Neural progenitor cell (in vitro differentiated cells): ENCODE data around the gene LSM2. TPM values are rescaled to one million over a fixed set of nuclear protein-coding genes. Genes with fewer than 3 reads are reported as not detected.

Source experiments
- DNase-seq: peaks from one replicate; pipeline ENCODE4 v3.0.0-alpha.2; 2016; ENCODE audit warnings: low spot score
- H2AFZ ChIP-seq: fragments of 200-600 bp; sonication (generic); replicated peaks from 2 replicates; pipeline ENCODE4 v1.6.1; 2016; ENCODE audit warnings: antibody characterized with exemption
- H3F3A ChIP-seq: fragments of 200-600 bp; sonication (generic); 2 replicates; pipeline ENCODE4 v1.6.1; 2016; ENCODE audit warnings: antibody characterized with exemption, low read depth
- H3K27ac ChIP-seq: fragments of 200-600 bp; sonication (generic); 2 replicates; pipeline ENCODE4 v1.5.1; 2016; ENCODE audit warnings: mild to moderate bottlenecking
- H3K27me3 ChIP-seq: fragments of 200-600 bp; sonication (generic); 2 replicates; pipeline ENCODE4 v1.6.1; 2016; ENCODE audit warnings: mild to moderate bottlenecking, moderate library complexity
- H3K36me3 ChIP-seq: fragments of 200-600 bp; sonication (generic); 2 replicates; pipeline ENCODE4 v1.5.1; 2016
- H3K4me1 ChIP-seq: fragments of 200-600 bp; sonication (generic); 2 replicates; pipeline ENCODE4 v1.6.1; 2016; ENCODE audit warnings: mixed run types
- H3K4me2 ChIP-seq: fragments of 200-600 bp; sonication (generic); 2 replicates; pipeline ENCODE4 v1.6.1; 2016
- H3K4me3 ChIP-seq: fragments of 200-600 bp; sonication (generic); 2 replicates; pipeline ENCODE4 v1.5.1; 2016
- H3K79me2 ChIP-seq: fragments of 200-600 bp; sonication (generic); 2 replicates; pipeline ENCODE4 v1.6.1; 2016; ENCODE audit warnings: low read depth
- H3K9ac ChIP-seq: fragments of 200-600 bp; sonication (generic); 2 replicates; pipeline ENCODE4 v1.6.1; 2016
- H3K9me3 ChIP-seq: fragments of 200-600 bp; sonication (generic); 2 replicates; pipeline ENCODE4 v1.5.1; 2016; ENCODE audit warnings: low read depth
- H4K20me1 ChIP-seq: fragments of 200-600 bp; sonication (generic); 2 replicates; pipeline ENCODE4 v1.6.1; 2016; ENCODE audit warnings: low read depth
- H3K27ac Mint-ChIP-seq: 3 replicates; pipeline ENCODE4 v1.8.0; 2021; ENCODE audit warnings: mixed read lengths
- H3K27me3 Mint-ChIP-seq: 2 replicates; pipeline ENCODE4 v1.8.0; 2022; ENCODE audit warnings: low read depth, mild to moderate bottlenecking, inconsistent platforms, moderate library complexity, mixed read lengths; ENCODE audit not compliant: insufficient read depth
- H3K36me3 Mint-ChIP-seq: 3 replicates; pipeline ENCODE4 v1.8.0; 2021; ENCODE audit warnings: mixed read lengths
- H3K4me1 Mint-ChIP-seq: 3 replicates; pipeline ENCODE4 v1.8.0; 2021; ENCODE audit warnings: mixed read lengths
- H3K4me3 Mint-ChIP-seq: 3 replicates; pipeline ENCODE4 v1.8.0; 2021; ENCODE audit warnings: mild to moderate bottlenecking, moderate library complexity, mixed read lengths
- H3K9me3 Mint-ChIP-seq: 3 replicates; pipeline ENCODE4 v1.8.0; 2020; ENCODE audit warnings: mixed read lengths
- EZH2 ChIP-seq: fragments of 200-600 bp; sonication (generic); IDR thresholded peaks from 2 replicates; pipeline ENCODE4 v1.6.1; 2017; ENCODE audit warnings: antibody characterized with exemption, mild to moderate bottlenecking, moderate library complexity
- EZH2phosphoT487 ChIP-seq: fragments of 200-600 bp; sonication (generic); IDR thresholded peaks from 2 replicates; pipeline ENCODE4 v1.6.1; 2017; ENCODE audit warnings: antibody characterized with exemption
- total RNA-seq: library from RNA; depleted of rRNA; stranded (reverse); fragments of >200 nt; gene quantifications from 2 replicates; pipeline ENCODE4 v1.2.3, GENCODE V29; 2015; ENCODE audit warnings: low replicate concordance
- TF ChIP-seq, protein P1 (sequence below): fragments of 200-600 bp; sonication (generic); IDR thresholded peaks from 2 replicates; pipeline ENCODE4 v1.5.1; 2017; ENCODE audit warnings: antibody characterized with exemption, mild to moderate bottlenecking

LSM2 gene
- total RNA-seq, 1 donor from 2014 or later: 105 TPM

DNA sequence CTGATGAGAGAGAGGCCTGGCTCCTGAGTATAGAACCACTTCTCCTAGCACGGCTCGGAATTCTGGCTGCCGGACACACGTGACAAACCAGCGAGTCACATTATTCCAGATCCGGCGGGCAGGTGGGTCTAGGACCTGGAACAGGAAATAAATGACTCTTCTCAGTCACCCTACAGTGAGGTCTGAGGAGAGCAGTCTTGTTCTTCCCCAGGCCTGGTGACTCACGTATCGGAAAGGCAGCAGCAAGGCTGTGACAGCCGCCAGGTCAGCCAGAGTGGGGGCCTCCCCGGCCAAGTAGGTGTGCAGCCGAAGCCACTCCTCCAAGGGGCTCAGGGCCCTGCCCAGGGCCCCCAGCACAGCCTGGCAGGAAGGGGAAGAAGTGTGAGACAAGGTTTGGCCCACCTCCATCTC lies 14.0 kb downstream of the LSM2 start:
- no peak overlapping the region for H3K27ac Mint-ChIP-seq
- Histone ChIP-seq H2AFZ (no peak overlapping the region), H3K79me2 (peaks cover 22% of the 10 kb centered on the region), H3K4me1 (peaks cover 7% of the 10 kb centered on the region), H3K36me3 (peaks cover 4% of the 10 kb centered on the region), H3K4me2 (no peak overlapping the region), H3F3A (peaks cover 32% of the 10 kb centered on the region), H4K20me1 (no peaks in the 10 kb centered on the region), H3K27ac (no peak overlapping the region), H3K27me3 (no peaks in the 10 kb centered on the region), H3K9ac (no peak overlapping the region), H3K9me3 (no peaks in the 10 kb centered on the region), H3K4me3 (no peak overlapping the region)
- no peak for DNase-seq
- peaks cover 12% of the 10 kb centered on the region for H3K36me3 Mint-ChIP-seq
- no peaks in the 10 kb centered on the region for H3K27me3 Mint-ChIP-seq
- peaks cover 16% of the 10 kb centered on the region for H3K4me1 Mint-ChIP-seq
- no peaks in the 10 kb centered on the region for H3K9me3 Mint-ChIP-seq
- TF ChIP-seq EZH2 (no peak), EZH2phosphoT487 (no peak)
- TF ChIP-seq, protein P1, sequence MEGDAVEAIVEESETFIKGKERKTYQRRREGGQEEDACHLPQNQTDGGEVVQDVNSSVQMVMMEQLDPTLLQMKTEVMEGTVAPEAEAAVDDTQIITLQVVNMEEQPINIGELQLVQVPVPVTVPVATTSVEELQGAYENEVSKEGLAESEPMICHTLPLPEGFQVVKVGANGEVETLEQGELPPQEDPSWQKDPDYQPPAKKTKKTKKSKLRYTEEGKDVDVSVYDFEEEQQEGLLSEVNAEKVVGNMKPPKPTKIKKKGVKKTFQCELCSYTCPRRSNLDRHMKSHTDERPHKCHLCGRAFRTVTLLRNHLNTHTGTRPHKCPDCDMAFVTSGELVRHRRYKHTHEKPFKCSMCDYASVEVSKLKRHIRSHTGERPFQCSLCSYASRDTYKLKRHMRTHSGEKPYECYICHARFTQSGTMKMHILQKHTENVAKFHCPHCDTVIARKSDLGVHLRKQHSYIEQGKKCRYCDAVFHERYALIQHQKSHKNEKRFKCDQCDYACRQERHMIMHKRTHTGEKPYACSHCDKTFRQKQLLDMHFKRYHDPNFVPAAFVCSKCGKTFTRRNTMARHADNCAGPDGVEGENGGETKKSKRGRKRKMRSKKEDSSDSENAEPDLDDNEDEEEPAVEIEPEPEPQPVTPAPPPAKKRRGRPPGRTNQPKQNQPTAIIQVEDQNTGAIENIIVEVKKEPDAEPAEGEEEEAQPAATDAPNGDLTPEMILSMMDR: no peak
- no peak overlapping the region for H3K4me3 Mint-ChIP-seq

DNA sequence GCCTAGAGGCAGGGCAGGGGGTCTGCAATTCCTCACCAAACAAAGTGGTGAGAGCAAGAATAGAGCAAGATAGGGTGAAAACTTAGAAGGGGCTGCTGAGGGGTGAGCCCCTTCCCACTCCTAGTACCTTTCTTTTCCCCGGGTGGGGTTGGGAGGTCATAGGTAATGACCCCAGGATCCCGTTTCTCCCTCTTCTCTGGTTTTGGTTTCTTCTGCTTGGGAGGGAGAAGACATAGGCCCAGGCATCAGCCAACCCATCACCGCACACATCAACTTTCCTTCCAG lies 14.7 kb downstream of the LSM2 start:
- Histone ChIP-seq H4K20me1 (no peaks in the 10 kb centered on the region), H3K9ac (no peak overlapping the region)

GRCh38 chr6:31791324-31792089 lies 15.3 kb downstream of the LSM2 start:
- peak overlapping the region; percentile 43 for H3K27ac Mint-ChIP-seq
- DNase-seq: peak; percentile 82
- TF ChIP-seq EZH2phosphoT487: no peak
- TF ChIP-seq, protein P1: peak; percentile 67
- TF ChIP-seq EZH2: no peak
- peaks cover 7% of the 10 kb centered on the region for H3K4me1 ChIP-seq
- no peaks in the 10 kb centered on the region for H3K9me3 ChIP-seq
- H3K4me1 Mint-ChIP-seq: peaks cover 16% of the 10 kb centered on the region
- H3K9ac ChIP-seq: no peak overlapping the region
- H3K27me3 Mint-ChIP-seq: no peaks in the 10 kb centered on the region
- no peaks in the 10 kb centered on the region for H3K9me3 Mint-ChIP-seq
- H4K20me1 ChIP-seq: no peaks in the 10 kb centered on the region
- H2AFZ ChIP-seq: no peak overlapping the region
- H3K4me3 Mint-ChIP-seq: no peak overlapping the region
- peaks cover 20% of the 10 kb centered on the region for H3F3A ChIP-seq
- peaks cover 8% of the 10 kb centered on the region for H3K36me3 Mint-ChIP-seq
- no peak overlapping the region for H3K27ac ChIP-seq
- H3K36me3 ChIP-seq: peaks cover 4% of the 10 kb centered on the region
- H3K27me3 ChIP-seq: no peaks in the 10 kb centered on the region
- peaks cover 22% of the 10 kb centered on the region for H3K79me2 ChIP-seq
- H3K4me3 ChIP-seq: no peak overlapping the region
- H3K4me2 ChIP-seq: no peak overlapping the region

More for the DNA sequence above, 14.7 kb downstream of the LSM2 start:
- Histone ChIP-seq H3K9me3 (no peaks in the 10 kb centered on the region), H3F3A (peaks cover 25% of the 10 kb centered on the region), H3K4me3 (no peak overlapping the region), H3K27me3 (no peaks in the 10 kb centered on the region), H3K36me3 (peaks cover 4% of the 10 kb centered on the region), H3K79me2 (peaks cover 22% of the 10 kb centered on the region), H2AFZ (no peak overlapping the region), H3K4me1 (peaks cover 7% of the 10 kb centered on the region), H3K4me2 (no peak overlapping the region), H3K27ac (no peak overlapping the region)
- DNase-seq: no peak
- Mint-ChIP-seq H3K9me3 (no peaks in the 10 kb centered on the region), H3K4me1 (peaks cover 16% of the 10 kb centered on the region), H3K36me3 (peaks cover 10% of the 10 kb centered on the region), H3K4me3 (no peak overlapping the region), H3K27ac (no peak overlapping the region), H3K27me3 (no peaks in the 10 kb centered on the region)
- TF ChIP-seq, protein P1: no peak
- no peak for TF ChIP-seq EZH2phosphoT487
- TF ChIP-seq EZH2: no peak
